ENCODE data around the gene NSD1.
"Not testable (repeated sequence)": the region's sequence is repeated elsewhere in the genome, so short reads cannot be mapped to it uniquely, and the experiment has no call there.

The NSD1 gene

GRCh38 chr5:177328545-177329231 is 195.1 kb downstream of the NSD1 start:
- DNase-seq (ENCODE audit: low read depth), result no peak

- DNase-seq (ENCODE audit: low read depth), result no peak
These were observed 196.3 kb downstream of the NSD1 start for GRCh38 chr5:177329883-177330282.

GRCh38 chr5:177330991-177331842 is 197.6 kb downstream of the NSD1 start:
- DNase-seq (ENCODE audit: low read depth), result no peak

- no peak for DNase-seq (ENCODE audit: low read depth)
These were observed 198.7 kb downstream of the NSD1 start for GRCh38 chr5:177332031-177332895.

GRCh38 chr5:177332896-177333260 is 199.3 kb downstream of the NSD1 start:
- DNase-seq (ENCODE audit: low read depth), result no peak

DNA sequence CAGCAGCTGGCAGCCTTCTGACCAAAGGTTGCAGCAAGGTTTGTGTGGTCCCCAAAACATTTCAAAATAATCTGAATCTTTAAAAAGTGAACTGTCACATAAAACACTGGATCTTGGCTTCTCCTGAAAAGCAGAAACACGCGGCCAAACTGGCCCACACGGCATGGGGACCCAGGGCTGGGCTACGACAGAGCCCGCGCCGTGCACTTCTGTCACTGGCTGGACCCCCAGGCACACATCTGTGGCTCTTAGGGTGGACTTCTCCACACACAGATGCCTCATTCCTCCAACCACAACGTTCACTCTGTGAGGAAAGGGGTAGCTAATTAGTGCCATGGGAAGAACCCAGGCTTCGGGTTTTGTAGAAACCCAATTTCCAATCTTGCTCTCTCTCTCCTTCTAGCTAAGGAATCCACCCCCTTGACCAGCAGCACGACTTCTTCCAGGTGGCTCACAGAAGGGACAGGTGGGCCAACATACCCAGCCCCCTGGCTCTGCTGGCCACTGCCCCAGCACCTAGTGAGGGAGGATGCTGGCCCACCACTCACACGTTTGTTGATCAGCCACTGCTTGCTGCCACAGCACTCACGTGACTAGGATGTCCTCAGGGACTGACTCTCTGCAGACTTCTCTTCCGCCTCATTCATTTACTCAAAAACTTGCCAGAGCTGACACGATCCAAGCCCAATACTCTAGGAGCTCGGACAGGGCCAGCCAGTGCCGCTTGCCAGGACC is 200.0 kb downstream of the NSD1 start:
- DNase-seq (ENCODE audit: low read depth), result no peak

- no peak for DNase-seq (ENCODE audit: low read depth)
These were observed 200.6 kb downstream of the NSD1 start for GRCh38 chr5:177334155-177334551.

DNA sequence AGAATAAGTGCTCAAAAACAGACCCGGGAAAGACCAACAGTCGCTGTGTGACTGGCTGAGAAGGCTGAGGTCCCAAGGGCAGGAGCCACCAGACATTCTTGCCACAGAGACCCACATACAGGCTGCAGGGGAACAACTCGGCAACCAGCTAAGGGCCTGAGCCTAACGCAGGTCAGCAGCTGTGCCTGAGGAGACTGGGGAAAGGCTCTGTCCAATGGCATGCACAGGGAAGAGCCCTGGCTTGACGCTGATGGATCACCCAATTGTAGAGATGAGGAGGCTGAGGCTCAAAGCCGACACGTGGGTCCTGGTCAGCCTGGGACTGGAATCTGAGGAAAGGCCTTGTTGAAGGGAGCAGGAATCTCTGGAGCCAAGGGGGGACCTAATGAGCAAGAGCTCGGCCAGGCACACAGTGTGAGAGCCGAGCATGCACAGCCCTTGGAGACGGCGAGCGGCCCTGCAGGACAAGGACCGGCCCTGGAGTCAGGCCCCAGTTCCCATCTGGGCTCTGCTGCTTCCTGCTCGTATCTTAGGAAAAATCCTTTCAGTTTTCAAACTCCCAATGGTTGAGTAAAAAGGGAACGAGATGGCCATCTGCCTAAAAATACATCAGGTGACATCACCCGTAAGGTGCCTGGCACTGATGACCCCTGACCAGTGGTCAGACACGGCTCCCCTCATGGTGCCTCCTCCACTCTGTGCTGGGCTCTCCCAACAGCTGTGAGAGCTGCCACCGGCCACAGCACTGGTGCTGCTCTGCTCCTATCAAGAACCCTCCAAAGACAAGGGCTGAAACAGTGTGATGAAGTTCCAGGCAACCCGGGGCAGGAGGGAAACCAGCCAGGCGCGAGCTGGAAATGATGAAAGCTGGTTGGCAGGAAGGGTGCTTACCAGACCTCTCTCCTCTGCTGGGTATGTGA is 201.5 kb downstream of the NSD1 start:
- DNase-seq (ENCODE audit: low read depth), result no peak

DNA sequence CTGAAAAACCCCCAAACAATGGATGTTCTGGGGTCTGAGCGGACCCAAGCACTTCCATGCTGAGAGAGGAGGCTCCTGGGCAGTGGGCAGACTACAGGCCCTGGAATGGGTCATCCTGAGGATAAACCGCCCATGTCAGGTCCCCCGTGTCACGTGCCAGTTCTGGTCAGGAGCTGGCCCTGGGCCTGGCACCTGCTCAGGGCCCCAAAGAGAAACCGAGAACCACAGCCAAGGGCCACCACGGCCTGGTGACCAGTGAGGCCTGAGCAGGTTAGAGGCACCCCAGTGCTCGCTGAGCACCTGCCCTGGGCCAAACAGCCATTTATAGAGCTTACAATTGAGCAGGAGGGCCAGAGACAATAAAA is 202.1 kb downstream of the NSD1 start:
- DNase-seq (ENCODE audit: low read depth), result no peak

- DNase-seq (ENCODE audit: low read depth), result no peak
These were observed 202.5 kb downstream of the NSD1 start for GRCh38 chr5:177336112-177336511.

DNA sequence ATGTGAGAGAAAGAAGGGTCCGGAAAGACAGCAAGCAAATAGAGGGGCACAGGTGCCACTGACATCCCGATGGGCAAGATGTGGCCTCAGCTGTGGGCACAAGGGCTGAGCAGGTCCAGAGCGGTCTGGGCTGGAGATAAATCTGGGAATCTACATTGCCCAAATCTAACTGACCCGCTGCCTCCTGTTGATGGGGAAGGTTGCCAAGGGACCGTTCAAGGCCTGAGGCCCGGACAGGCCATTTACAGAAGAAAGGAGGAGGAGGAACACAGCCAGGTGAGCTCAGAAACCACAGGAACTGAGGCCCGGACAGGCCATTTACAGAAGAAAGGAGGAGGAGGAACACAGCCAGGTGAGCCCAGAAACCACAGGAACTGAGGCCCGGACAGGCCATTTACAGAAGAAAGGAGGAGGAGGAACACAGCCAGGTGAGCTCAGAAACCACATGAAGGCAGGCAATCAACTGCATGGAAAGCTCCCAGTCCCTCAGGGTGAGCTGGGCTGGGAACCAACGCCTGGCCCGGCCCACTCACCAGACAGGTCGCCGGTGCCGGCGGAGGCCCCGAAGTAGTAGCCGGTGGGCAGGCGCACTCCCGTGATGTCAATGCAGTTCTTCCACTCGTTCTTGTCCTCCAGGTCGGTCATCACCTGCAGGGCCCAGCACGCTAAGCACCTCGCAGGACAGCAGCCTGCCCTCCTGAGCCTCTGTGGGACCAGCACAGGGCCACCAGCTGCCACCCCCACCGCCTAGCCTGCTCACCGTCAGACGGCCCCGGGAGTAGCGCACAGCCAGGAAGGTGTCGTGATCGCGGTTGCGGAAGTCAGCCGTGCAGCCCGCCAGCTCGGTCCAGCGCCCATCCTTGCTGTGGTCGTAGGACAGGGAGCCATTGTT is 203.3 kb downstream of the NSD1 start:
- no peak for DNase-seq (ENCODE audit: low read depth)

DNA sequence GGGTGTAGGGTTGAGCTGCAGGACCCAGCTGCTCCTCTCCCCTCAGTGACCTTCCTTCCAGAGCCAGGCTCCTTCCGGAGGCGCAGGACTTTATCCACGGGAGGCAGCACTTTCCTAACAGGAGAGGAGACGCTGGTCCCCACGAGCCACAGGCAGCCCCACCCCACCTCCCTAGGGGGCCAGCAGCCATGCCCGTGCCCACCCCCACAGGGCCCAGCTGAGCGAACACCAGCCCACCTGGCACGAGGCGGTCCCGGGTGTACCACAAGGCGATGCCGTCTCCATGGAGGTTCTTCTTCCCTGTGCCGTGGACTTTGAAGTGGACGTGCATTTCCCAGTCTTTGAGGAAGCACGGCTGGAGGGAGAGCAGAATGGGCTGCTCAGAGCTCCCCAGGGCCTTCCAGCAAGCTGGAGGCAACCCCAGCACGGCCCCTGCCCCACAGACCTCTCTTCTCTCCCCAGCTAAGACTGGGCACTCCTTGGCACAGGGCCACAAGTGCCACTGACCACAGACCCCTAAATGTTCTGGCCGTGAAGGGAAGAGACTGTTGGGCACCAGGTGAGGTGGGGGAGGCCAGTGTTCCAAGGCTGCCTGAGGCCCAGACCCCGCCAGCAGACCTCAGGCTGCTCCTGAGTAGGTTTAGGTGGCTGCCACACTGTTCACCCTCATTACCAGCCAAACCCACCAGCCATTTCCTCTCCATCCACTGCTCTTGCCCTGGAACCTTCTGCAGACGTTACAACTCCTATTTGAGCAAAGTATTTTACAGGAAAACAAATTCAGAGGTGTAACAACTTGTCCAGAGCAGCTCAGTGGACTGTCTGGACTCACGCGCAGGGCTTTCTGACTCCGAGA is 204.9 kb downstream of the NSD1 start:
- no peak for DNase-seq (ENCODE audit: low read depth)

DNA sequence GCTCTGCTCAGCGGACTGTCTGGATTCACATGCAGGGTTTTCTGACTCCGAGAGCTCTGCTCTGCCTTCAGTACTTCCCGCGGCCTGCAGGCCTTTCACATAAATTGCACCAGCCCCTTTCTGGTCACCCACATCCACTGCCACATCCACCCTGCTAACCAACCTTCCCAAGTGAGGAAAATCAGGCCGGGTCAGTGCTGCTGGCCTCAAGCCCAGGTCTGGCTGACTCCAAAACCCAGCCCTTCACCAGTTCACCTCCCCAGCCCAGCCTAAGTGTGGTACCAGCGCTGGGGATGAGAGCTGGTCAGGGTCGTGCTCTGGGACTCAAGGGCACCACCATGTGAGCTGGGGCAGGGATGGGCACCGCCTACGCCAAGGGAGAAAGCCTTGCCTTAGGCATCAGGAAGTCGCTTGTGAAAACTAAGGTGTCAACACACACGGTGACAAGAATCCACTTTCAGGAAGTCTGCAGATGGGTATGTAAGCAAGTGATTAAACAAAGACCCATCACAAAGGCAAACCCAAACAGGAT is 205.6 kb downstream of the NSD1 start:
- DNase-seq (ENCODE audit: low read depth), result no peak

DNA sequence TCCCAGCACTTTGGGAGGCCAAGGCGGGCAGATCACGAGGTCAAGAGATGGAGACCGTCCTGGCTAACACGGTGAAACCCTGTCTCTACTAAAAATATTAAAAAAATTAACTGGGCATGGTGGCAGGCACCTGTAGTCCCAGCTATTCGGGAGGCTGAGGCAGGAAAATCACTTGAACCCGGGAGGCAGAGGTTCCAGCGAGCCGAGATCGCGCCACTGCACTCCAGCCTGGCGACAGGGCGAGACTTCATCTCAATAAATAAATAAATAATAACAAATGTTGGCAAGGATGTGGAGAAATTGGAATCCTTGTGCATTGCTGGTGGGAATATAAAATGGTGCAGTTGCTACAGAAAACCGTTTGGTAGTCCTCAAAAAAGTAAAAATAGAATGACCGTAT is 209.4 kb downstream of the NSD1 start:
- not testable (repeated sequence) for DNase-seq (ENCODE audit: low read depth)

- DNase-seq (ENCODE audit: low read depth), result no peak
These were observed 210.2 kb downstream of the NSD1 start for GRCh38 chr5:177343777-177344176.

DNA sequence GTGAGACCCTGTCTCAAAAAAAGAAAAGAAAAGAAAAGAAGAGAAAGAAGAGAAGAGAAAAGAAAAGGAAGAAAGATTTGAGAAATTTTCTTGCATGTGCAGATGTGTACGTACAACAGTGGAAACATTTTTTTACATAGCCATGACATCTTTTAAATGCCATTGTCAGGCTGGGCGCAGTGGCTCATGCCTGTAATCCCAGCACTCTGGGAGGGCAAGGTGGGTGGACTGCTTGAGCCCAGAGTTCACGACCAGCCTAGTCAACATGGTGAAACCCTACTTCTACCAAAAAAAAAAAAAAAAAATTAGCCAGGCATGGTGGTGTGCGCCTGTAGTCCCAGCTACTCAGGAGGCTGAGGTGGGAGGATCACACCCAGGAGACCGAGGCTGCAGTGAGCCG is 211.3 kb downstream of the NSD1 start:
- DNase-seq (ENCODE audit: low read depth), result no peak

DNA sequence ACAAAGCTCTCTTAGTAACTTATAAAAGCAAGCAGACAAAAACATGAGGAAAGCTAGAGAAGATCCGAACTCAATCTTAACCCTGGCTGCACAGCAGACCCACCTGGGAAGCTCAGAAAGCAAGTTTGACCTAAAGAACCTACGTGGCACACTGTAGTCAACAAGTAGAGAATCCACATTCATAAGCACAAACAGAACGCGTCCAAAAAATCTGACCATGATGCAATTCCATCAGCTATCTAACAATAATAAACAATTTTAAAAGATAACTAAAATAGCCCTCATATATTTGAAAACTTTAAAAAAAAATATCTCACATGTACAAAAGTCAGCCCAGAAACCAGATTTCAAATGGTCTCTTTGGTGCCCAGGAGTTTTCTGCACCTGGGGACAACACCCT is 213.2 kb downstream of the NSD1 start:
- no peak for DNase-seq (ENCODE audit: low read depth)

GRCh38 chr5:177347699-177348098 is 214.1 kb downstream of the NSD1 start:
- DNase-seq (ENCODE audit: low read depth), result no peak

DNA sequence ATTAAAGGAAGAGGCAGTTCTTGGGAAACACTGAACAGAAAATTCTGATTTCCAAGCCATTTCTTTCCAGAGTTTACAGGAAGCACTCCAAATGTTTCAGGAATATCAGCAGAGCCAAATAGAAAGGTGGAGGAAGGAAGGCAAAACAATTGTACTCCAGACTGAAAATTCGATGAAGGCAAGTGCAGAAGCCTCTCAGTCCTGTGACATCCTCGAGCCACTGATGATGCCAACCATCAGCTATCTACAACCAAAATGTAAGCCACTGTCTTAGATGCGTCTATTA is 215.7 kb downstream of the NSD1 start:
- DNase-seq (ENCODE audit: low read depth), result no peak
